Activated CD8-positive, alpha-beta memory T cell treated with anti-CD3 and anti-CD28 coated beads, Interleukin-2, amount 50 U/mL, for 4 hours (primary cell): ENCODE data around the gene TMX1.

Experiments used
- DNase-seq: peaks from one replicate; pipeline ENCODE4 v3.0.0-alpha.2; 2020

TMX1 gene

DNA sequence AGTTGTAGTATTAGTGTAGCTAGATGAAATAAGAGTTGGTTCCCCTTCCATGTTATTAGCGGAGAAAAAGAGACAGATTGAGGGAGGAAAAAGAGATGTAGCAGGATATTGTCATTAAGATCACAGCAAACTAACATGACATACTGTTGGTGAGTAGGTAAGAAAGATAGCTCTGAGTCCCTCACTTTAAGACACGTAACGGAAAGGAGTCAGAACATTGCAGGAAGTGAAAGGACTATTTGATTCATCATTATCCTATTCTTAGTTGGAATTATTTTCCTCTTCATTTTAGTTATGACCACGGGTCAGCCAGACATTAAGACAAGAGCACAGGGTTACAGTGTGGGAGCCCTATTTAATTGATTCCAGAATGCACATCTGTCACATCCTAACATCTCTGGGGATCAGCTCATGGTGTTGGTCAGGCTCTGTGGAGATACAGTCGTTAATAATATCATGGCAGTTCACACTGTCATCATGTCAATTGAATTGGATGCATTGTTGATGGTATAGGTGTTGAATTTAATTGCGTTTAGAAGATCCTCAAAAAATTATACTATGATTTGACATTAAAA is 55.0 kb downstream of the TMX1 start:
- no peak for DNase-seq

DNA sequence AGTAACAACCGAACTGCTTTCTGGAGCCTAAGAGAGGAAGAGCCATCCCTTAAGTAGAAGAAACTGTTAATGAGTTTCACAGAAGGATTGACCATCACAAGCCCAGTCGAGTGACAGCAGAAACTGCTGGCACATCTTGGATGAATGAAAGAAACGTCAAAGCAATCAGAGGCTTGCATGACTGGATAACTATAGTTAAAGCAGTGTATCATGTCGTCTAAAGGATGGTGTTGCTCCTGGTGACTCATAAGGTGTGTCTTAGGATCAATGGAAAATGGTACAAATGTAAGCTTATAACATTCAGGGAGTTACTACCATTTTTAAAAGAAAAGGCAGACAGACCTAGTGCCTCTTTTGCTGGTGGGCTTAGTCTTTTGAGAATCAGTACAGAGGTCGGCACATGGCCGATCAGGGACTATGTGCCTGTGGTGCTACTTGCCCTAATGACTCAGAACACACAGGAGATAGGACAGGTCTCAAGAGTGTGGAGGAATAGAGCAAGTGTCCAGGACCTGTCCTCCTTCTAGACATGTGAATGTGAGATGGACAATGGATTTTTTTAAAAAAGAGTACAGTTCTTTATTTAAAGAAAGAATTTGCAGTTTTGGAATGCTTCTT is 55.7 kb downstream of the TMX1 start:
- DNase-seq: no peak

- no peak for DNase-seq
These were observed 57.0 kb downstream of the TMX1 start for GRCh38 chr14:51297066-51297465.

- DNase-seq: no peak
These were observed 58.8 kb downstream of the TMX1 start for GRCh38 chr14:51298895-51299294.

DNA sequence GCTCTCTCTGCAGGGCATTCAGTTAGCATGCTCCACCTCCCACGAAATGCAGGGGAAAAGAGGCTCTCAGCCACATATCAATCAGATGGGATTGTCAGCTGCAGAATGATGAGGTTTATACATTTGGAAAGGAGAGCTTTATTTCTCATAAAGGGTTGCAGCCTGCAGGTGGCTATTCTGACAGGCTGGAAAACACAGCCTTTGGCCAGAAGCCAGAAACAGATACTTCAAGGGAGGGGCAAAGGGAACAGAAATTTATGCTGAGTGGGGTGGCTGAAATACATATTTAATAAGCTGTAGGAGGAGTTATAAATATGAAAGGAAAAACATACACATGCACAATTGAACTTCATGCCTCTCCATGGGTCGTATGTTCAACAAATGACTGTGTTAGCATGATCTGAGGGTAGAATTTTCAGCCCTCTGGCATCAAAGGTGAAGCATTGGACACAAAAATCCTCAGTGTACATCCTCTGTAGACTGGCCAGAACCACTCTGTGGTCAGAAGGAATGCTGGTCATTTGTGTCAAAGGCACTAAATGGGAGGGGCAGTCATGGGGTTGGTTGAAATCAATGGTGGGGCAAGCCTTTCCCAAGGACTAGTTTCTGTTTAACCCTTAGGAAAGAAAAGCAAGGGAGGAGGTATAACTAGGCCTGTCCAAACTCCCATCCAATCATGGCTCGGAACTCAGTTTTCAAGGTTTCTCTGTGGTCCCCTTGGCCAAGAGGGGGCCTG is 62.4 kb downstream of the TMX1 start:
- DNase-seq: no peak

DNA sequence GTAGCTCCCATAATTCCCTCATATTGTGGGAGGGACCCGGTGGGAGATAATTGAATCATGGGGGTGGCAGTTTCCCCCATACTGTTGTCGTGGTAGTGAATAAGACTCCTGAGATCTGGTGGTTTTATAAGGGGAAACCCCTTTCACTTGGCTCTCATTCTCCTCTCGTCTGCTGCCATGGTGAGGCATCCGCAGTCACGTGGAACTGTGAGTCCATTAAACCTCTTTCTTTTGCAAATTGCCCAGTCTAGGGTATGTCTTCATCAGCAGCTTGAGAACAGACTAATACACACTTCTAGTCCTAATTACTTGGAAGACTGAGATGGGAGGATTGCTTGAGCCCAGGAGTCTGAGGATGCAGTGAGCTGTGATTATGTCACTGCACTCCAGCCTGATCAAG is 64.4 kb downstream of the TMX1 start:
- no peak for DNase-seq

- no peak for DNase-seq
These were observed 64.9 kb downstream of the TMX1 start for GRCh38 chr14:51304941-51305340.

DNA sequence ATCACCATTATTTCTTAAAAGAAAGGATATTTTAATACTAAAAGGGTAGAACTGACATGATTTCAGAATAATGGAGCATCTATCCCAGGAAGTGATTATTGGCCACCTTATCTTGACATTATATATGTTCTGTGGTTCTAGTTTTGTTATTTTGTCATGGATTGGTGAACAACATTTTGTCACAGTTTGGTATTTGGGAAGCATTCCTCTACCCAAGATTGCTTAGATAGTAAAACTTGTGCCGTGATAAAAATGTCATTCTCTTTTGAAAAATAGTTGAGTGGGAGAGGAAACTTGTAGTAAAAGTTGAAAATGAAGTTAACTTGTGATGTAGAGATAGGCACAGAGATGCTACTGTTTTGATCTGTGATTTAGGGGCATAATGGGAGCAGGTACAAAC is 65.7 kb downstream of the TMX1 start:
- DNase-seq: no peak
